PFSK-1 (cell line): ENCODE data around the gene MIAT.

Source experiments
- POLR2AphosphoS5 ChIP-seq: IDR thresholded peaks from 2 replicates; pipeline ENCODE4 v1.6.1; 2012; ENCODE audit warnings: low read depth, mild to moderate bottlenecking, control low read depth, low read length, moderate library complexity
- REST ChIP-seq, 2 experiments: IDR thresholded peaks; 2 replicates each; pipeline versions ENCODE4 v1.6.1 to v1.8.0; 2011 to 2012; ENCODE audit warnings: low read depth in 2 of 2, low read length in 2 of 2, control low read depth in 1 of 2, inconsistent platforms in 1 of 2, mild to moderate bottlenecking in 1 of 2, moderate library complexity in 1 of 2; ENCODE audit not compliant: insufficient read depth in 1 of 2
- TAF1 ChIP-seq: IDR thresholded peaks from 2 replicates; pipeline ENCODE4 v1.6.1; 2012; ENCODE audit warnings: low read length, control low read depth, borderline replicate concordance; ENCODE audit not compliant: insufficient read depth

- TF ChIP-seq TAF1 (no peak), POLR2AphosphoS5 (no peak), REST (IDR thresholded peaks at IDR 0.05; ENCODE audit: insufficient read depth in 1 of 2, low read depth in 2 of 2, low read length in 2 of 2) (no peak)
Observed at GRCh38 chr22:26669060-26669481, 11.7 kb downstream of the MIAT start.
